ENCODE measurements around the gene MBD5.

- TF ChIP-seq CTCF (IDR thresholded peaks at IDR 0.05), result no peak
- no peak for TF ChIP-seq POLR2A (IDR thresholded peaks at IDR 0.05)
These were observed 27.8 kb downstream of the MBD5 start for GRCh38 chr2:148048475-148049221.

Measured in stomach (tissue), 4 donors.